ENCODE measurements around the gene MAGI1. TPM values are rescaled to one million over a fixed set of nuclear protein-coding genes. Genes with fewer than 3 reads are reported as not detected.

Gene MAGI1
- total RNA-seq, 1 donor from 2014 or later = 18.7 TPM

- Mint-ChIP-seq H3K27me3 (ENCODE audit: low read depth) (no peaks in the 10 kb centered on the region), H3K4me3 (ENCODE audit: unreplicated experiment) (no peak overlapping the region), H3K36me3 (ENCODE audit: low read depth) (no peaks in the 10 kb centered on the region), H3K4me1 (ENCODE audit: low read depth) (peaks cover 7% of the 10 kb centered on the region), H3K27ac (ENCODE audit: unreplicated experiment) (no peak overlapping the region), H3K9me3 (ENCODE audit: low read depth) (no peaks in the 10 kb centered on the region)
- TF ChIP-seq CTCF (IDR thresholded peaks at IDR 0.05) = no peak
- DNase-seq (ENCODE audit: low spot score) = no peak
Measured at GRCh38 chr3:65796676-65797075, 242.0 kb downstream of the MAGI1 start.

- no peak for DNase-seq (ENCODE audit: low spot score)
- no peak overlapping the region for H3K27ac Mint-ChIP-seq (ENCODE audit: unreplicated experiment)
- TF ChIP-seq CTCF (IDR thresholded peaks at IDR 0.05) = no peak
- H3K4me1 Mint-ChIP-seq (ENCODE audit: low read depth) = peaks cover 7% of the 10 kb centered on the region
- no peaks in the 10 kb centered on the region for H3K36me3 Mint-ChIP-seq (ENCODE audit: low read depth)
- no peaks in the 10 kb centered on the region for H3K27me3 Mint-ChIP-seq (ENCODE audit: low read depth)
- no peak overlapping the region for H3K4me3 Mint-ChIP-seq (ENCODE audit: unreplicated experiment)
- H3K9me3 Mint-ChIP-seq (ENCODE audit: low read depth) = no peaks in the 10 kb centered on the region
Measured at GRCh38 chr3:65795166-65795565, 243.6 kb downstream of the MAGI1 start.

- no peak for TF ChIP-seq CTCF (IDR thresholded peaks at IDR 0.05)
- H3K4me1 Mint-ChIP-seq (ENCODE audit: low read depth) = peaks cover 7% of the 10 kb centered on the region
- H3K27me3 Mint-ChIP-seq (ENCODE audit: low read depth) = no peaks in the 10 kb centered on the region
- H3K4me3 Mint-ChIP-seq (ENCODE audit: unreplicated experiment) = no peak overlapping the region
- H3K36me3 Mint-ChIP-seq (ENCODE audit: low read depth) = no peaks in the 10 kb centered on the region
- H3K27ac Mint-ChIP-seq (ENCODE audit: unreplicated experiment) = no peak overlapping the region
- H3K9me3 Mint-ChIP-seq (ENCODE audit: low read depth) = no peaks in the 10 kb centered on the region
- DNase-seq (ENCODE audit: low spot score) = no peak
Measured at GRCh38 chr3:65793495-65794200, 245.1 kb downstream of the MAGI1 start.

GRCh38 chr3:65788461-65788860 is 250.3 kb downstream of the MAGI1 start:
- no peak for DNase-seq (ENCODE audit: low spot score)
- Mint-ChIP-seq H3K27ac (ENCODE audit: unreplicated experiment) (no peak overlapping the region), H3K4me3 (ENCODE audit: unreplicated experiment) (no peak overlapping the region), H3K36me3 (ENCODE audit: low read depth) (no peaks in the 10 kb centered on the region), H3K27me3 (ENCODE audit: low read depth) (no peaks in the 10 kb centered on the region), H3K4me1 (ENCODE audit: low read depth) (peaks cover 35% of the 10 kb centered on the region), H3K9me3 (ENCODE audit: low read depth) (no peaks in the 10 kb centered on the region)
- no peak for TF ChIP-seq CTCF (IDR thresholded peaks at IDR 0.05)

GRCh38 chr3:65787827-65788226 is 250.9 kb downstream of the MAGI1 start:
- H3K27ac Mint-ChIP-seq (ENCODE audit: unreplicated experiment) = peak overlapping the region; percentile 84
- peaks cover 40% of the 10 kb centered on the region for H3K4me1 Mint-ChIP-seq (ENCODE audit: low read depth)
- no peaks in the 10 kb centered on the region for H3K36me3 Mint-ChIP-seq (ENCODE audit: low read depth)
- TF ChIP-seq CTCF (IDR thresholded peaks at IDR 0.05) = no peak
- no peaks in the 10 kb centered on the region for H3K9me3 Mint-ChIP-seq (ENCODE audit: low read depth)
- DNase-seq (ENCODE audit: low spot score) = no peak
- no peaks in the 10 kb centered on the region for H3K27me3 Mint-ChIP-seq (ENCODE audit: low read depth)
- no peak overlapping the region for H3K4me3 Mint-ChIP-seq (ENCODE audit: unreplicated experiment)
